HEK293T (cell line): ENCODE results near the gene C4BPB.

Experiments
- CTCF ChIA-PET: fragments of 350-600 bp; formaldehyde crosslinking; extraction: SDS; loops from one replicate; lab custom pipeline; 2021; ENCODE audit warnings: antibody characterized with exemption, inconsistent platforms; lab: Yijun Ruan, JAX
- POLR2A ChIA-PET: fragments of 350-600 bp; formaldehyde crosslinking; extraction: SDS; loops from one replicate; lab custom pipeline; 2020; ENCODE audit warnings: antibody characterized with exemption, inconsistent platforms; lab: Yijun Ruan, JAX
- DNase-seq: peaks from one replicate; pipeline ENCODE4 v3.0.0; 2012; ENCODE audit warnings: mixed read lengths; ENCODE audit errors: extremely low spot score
- ARNT ChIP-seq: fragments of 450-650 bp; IDR thresholded peaks from 2 replicates; pipeline ENCODE4 v1.6.1; 2017; ENCODE audit warnings: mild to moderate bottlenecking
- BHLHE40 ChIP-seq: fragments of 450-650 bp; IDR thresholded peaks from 2 replicates; pipeline ENCODE4 v1.6.1; 2016; ENCODE audit warnings: mild to moderate bottlenecking, moderate library complexity, borderline replicate concordance
- CTBP1 ChIP-seq: fragments of 450-650 bp; IDR thresholded peaks from 2 replicates; pipeline ENCODE4 v1.6.1; 2016; ENCODE audit warnings: borderline replicate concordance
- ELF4 ChIP-seq: fragments of 450-650 bp; IDR thresholded peaks from 2 replicates; pipeline ENCODE4 v1.6.1; 2017; ENCODE audit warnings: antibody characterized with exemption
- FOXA1 ChIP-seq: fragments of 450-650 bp; IDR thresholded peaks from 2 replicates; pipeline ENCODE4 v1.6.1; 2016; ENCODE audit warnings: mild to moderate bottlenecking
- FOXK2 ChIP-seq: fragments of 450-650 bp; IDR thresholded peaks from 2 replicates; pipeline ENCODE4 v1.6.1; 2016; ENCODE audit warnings: mild to moderate bottlenecking
- FOXM1 ChIP-seq: fragments of 450-650 bp; IDR thresholded peaks from 2 replicates; pipeline ENCODE4 v1.6.1; 2017; ENCODE audit warnings: mild to moderate bottlenecking, borderline replicate concordance
- HDGF ChIP-seq: fragments of 450-650 bp; IDR thresholded peaks from 2 replicates; pipeline ENCODE4 v1.6.1; 2017; ENCODE audit warnings: antibody characterized with exemption, borderline replicate concordance
- L3MBTL2 ChIP-seq: fragments of 450-650 bp; conservative IDR thresholded peaks from 2 replicates; pipeline ENCODE4 v1.6.1; 2016; ENCODE audit warnings: mild to moderate bottlenecking
- LEF1 ChIP-seq: fragments of 450-650 bp; IDR thresholded peaks from 2 replicates; pipeline ENCODE4 v1.6.1; 2017; ENCODE audit warnings: mild to moderate bottlenecking, borderline replicate concordance
- NFRKB ChIP-seq: fragments of 450-650 bp; IDR thresholded peaks from 2 replicates; pipeline ENCODE4 v1.6.1; 2016; ENCODE audit warnings: mild to moderate bottlenecking, moderate library complexity
- SP1 ChIP-seq: fragments of 450-650 bp; IDR thresholded peaks from 2 replicates; pipeline ENCODE4 v1.6.1; 2017
- SUZ12 ChIP-seq: fragments of 450-650 bp; IDR thresholded peaks from 2 replicates; pipeline ENCODE4 v1.6.1; 2016; ENCODE audit warnings: mild to moderate bottlenecking
- TARDBP ChIP-seq: fragments of 450-650 bp; IDR thresholded peaks from 2 replicates; pipeline ENCODE4 v1.6.1; 2016
- ZNF384 ChIP-seq: fragments of 450-650 bp; IDR thresholded peaks from 2 replicates; pipeline ENCODE4 v1.6.1; 2016
- TF ChIP-seq, protein P1 (sequence below): fragments of 450-650 bp; IDR thresholded peaks from 2 replicates; pipeline ENCODE4 v1.6.1; 2016

The C4BPB gene

GRCh38 chr1:207069858-207070506, 18.7 kb upstream of the C4BPB start:
- TF ChIP-seq CTBP1 = no peak
- TF ChIP-seq FOXA1 = no peak
- no peak for TF ChIP-seq ELF4
- no peak for TF ChIP-seq LEF1
- TF ChIP-seq FOXM1 = no peak
- no peak for TF ChIP-seq HDGF
- no peak for TF ChIP-seq TARDBP
- TF ChIP-seq NFRKB = no peak
- TF ChIP-seq ARNT = no peak
- TF ChIP-seq ZNF384 = no peak
- POLR2A ChIA-PET = interaction anchor here (1.2 kb wide), 1 partner anchor 17 kb away, joined by 3 read pairs; the partner anchor contains the start of gene PFKFB2
- CTCF ChIA-PET = no interaction called here

GRCh38 chr1:207070811-207071210, 17.8 kb upstream of the C4BPB start:
- no peak for DNase-seq
- CTCF ChIA-PET = no interaction called here
- POLR2A ChIA-PET = interaction anchor here (1.2 kb wide), 1 partner anchor 18 kb away, joined by 3 read pairs; the partner anchor contains the start of gene PFKFB2
- TF ChIP-seq BHLHE40 (no peak), FOXA1 (no peak)

More at GRCh38 chr1:207069858-207070506, 18.7 kb upstream of the C4BPB start:
- DNase-seq = no peak

DNA sequence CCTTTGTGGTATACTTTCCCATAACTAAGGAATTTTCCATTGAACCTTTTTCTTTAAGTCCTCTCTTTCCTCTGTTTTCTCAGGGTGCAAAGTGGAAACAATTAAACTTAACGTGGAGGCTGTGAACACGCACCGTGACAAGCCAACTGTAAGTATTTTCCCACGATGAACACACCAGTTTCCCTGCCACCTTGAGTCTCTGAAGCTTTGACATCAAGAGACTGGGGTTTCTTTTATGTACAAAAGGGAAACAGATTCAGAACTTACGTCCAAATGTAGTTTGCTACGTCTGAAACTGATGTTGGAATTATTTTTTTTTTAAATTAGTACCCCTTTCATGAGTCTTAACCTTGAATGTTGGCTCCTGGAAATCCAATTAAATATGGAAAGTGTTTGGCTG, 17.2 kb upstream of the C4BPB start:
- no peak for DNase-seq
- CTCF ChIA-PET = no interaction called here
- TF ChIP-seq L3MBTL2 (no peak), HDGF (no peak), BHLHE40 (no peak), FOXM1 (no peak)
- POLR2A ChIA-PET = interaction anchor here (1.2 kb wide), 1 partner anchor 19 kb away, joined by 3 read pairs; the partner anchor contains the start of gene PFKFB2

- TF ChIP-seq LEF1 = no peak
- no peak for TF ChIP-seq FOXK2
- no peak for TF ChIP-seq ZNF384
- TF ChIP-seq, protein P1, sequence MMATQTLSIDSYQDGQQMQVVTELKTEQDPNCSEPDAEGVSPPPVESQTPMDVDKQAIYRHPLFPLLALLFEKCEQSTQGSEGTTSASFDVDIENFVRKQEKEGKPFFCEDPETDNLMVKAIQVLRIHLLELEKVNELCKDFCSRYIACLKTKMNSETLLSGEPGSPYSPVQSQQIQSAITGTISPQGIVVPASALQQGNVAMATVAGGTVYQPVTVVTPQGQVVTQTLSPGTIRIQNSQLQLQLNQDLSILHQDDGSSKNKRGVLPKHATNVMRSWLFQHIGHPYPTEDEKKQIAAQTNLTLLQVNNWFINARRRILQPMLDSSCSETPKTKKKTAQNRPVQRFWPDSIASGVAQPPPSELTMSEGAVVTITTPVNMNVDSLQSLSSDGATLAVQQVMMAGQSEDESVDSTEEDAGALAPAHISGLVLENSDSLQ = no peak
- TF ChIP-seq L3MBTL2 = no peak
- TF ChIP-seq ELF4 = no peak
- TF ChIP-seq FOXA1 = no peak
- TF ChIP-seq ARNT = no peak
- TF ChIP-seq SP1 = no peak
- no peak for TF ChIP-seq NFRKB
- no peak for TF ChIP-seq FOXM1
- no peak for TF ChIP-seq HDGF
- no peak for TF ChIP-seq SUZ12
- TF ChIP-seq TARDBP = no peak
- TF ChIP-seq BHLHE40 = no peak
- TF ChIP-seq CTBP1 = no peak
- no peak for DNase-seq
- ChIA-PET CTCF (no interaction called here), POLR2A (no interaction called here)
Measured at GRCh38 chr1:207072233-207072632, 16.4 kb upstream of the C4BPB start.

DNA sequence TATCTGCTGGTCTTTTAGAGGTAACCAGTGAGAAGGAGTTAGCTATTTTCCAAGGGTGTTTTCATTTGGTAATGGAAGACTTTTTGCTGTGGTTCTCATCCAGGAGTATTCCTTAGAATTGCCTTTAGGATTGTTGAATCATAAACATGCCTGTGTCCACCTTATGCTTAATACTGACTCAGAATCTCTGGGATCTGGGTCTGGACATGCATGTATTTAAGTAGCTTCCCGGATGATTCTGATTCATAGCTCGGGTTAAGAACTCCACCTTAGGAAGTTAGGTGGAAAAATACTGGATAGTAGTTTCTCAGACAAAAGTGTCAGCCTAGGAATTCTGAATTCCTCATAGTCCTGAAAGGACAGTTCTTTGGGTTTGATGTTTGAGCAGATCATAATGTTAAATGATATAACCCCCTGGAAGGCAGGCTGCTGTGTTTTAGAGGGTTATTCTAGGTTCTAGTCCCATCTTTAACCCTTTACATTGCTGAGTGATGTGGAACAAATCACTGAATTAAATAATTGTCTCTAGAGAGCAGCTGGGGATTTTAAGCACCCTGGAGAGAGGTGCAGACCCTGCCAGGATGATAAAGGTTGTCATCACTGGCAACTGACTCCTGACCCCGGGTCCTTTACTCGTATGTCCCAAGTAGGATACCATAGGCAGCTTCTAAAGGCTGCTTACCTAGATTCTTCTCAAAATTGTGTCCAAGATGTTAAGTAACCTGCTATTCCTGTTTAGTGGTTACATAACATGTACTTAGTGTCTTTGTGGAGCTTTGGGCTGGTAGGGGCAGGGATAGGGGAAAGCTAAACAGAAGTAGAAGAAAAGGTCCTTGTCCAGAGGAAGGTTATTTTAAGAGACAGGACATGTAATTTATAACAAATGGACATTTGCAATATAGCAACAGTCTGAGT, 14.5 kb upstream of the C4BPB start:
- TF ChIP-seq TARDBP = no peak
- POLR2A ChIA-PET = interaction anchor here (0.5 kb wide), 1 partner anchor 21 kb away, joined by 3 read pairs; the partner anchor contains the start of gene PFKFB2
- CTCF ChIA-PET = no interaction called here
- no peak for DNase-seq

DNA sequence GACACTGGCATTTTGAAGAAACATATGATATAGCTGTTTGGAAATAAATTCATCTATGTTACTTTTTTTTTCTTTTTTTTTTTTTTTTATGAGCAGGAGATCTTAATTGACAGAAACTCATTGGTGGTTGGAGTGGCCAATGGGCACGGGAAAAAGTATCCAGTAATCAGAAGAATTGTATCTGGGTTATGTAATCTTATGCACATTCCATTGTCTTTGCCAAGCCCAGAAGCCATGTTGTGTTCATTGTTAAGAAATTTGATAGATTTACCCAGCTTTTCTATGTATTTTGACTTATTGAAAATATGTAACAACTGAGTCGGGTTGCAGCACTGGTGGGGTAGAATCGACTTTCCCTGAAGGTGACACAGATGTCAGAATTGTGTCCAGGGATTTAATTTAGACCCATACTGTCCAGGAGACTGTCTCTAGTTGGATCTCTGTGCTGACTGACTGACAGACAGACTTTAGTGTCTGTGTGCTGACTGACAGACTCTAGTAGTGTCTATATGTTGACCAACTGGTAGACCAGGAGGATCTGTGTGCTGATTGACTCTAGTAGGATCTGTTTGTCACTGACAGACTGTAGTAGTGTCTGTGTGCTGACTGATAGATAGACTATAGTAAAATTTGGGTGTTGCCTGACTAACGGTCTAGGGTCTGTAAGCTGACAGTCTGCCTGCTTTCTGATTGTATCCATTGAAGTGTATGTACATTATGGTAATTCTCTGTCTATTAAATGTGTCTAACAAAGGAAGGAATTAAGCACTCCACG, 12.3 kb upstream of the C4BPB start:
- ChIA-PET POLR2A (interaction anchor here (1.6 kb wide), 1 partner anchor 23 kb away, joined by 8 read pairs; the partner anchor contains the start of gene PFKFB2), CTCF (interaction anchor here (0.9 to 1.2 kb wide), 2 partner anchors 143 to 329 kb away, joined by 3 to 5 read pairs; no protein-coding TSS in a partner anchor)
- DNase-seq = no peak
- no peak for TF ChIP-seq SUZ12
- TF ChIP-seq ZNF384 = no peak
- no peak for TF ChIP-seq ARNT
- TF ChIP-seq BHLHE40 = no peak
- TF ChIP-seq FOXA1 = no peak
- TF ChIP-seq FOXK2 = no peak
- TF ChIP-seq NFRKB = no peak
- no peak for TF ChIP-seq ELF4

- ChIA-PET POLR2A (interaction anchor here (1.6 kb wide), 1 partner anchor 24 kb away, joined by 8 read pairs; the partner anchor contains the start of gene PFKFB2), CTCF (no interaction called here)
Measured at GRCh38 chr1:207077012-207077411, 11.6 kb upstream of the C4BPB start.

More at GRCh38 chr1:207077012-207077411, 11.6 kb upstream of the C4BPB start:
- TF ChIP-seq SUZ12 (no peak), FOXA1 (no peak), FOXM1 (no peak), SP1 (no peak), FOXK2 (no peak), CTBP1 (no peak), HDGF (no peak), ELF4 (no peak), ARNT (no peak), LEF1 (no peak), NFRKB (no peak), ZNF384 (no peak), L3MBTL2 (no peak), TARDBP (no peak), BHLHE40 (no peak)
- TF ChIP-seq, protein P1 = no peak
- no peak for DNase-seq
